GM19099 (cell line): ENCODE results near the gene YIF1A.

Experiments
- POLR2A ChIP-seq: IDR thresholded peaks from 3 replicates; pipeline ENCODE4 v1.6.1; 2011; ENCODE audit warnings: low read depth; ENCODE audit not compliant: insufficient read length; ENCODE audit errors: extremely low read depth

The YIF1A gene

DNA sequence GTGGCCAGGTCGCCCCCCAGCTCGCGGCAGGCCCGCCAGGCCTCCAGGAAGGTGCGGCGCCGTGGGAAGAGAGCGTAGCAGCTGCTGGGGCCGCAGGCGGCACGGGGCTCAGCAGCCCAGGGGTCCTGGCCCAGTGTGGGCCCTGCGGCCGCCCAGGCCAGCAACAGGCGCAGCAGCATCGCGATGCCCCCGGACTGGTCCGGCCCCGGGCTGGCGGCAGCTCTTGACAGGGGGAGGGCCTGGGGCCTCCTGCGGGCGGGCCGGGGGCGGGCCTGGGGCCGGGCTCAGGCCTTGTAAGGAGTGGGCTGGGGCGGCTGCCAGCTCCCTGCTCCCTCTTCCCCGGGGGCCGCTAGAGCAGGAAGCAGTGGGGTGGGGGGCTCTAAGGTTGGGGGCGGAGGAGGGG lies 27.9 kb upstream of the YIF1A start, which contains the start of gene CD248:
CD248 (minus strand) TSS at position 196 of the 403 bp plus-strand sequence; CDS start at position 179, 17 bp downstream.
- TF ChIP-seq POLR2A, result no peak

- TF ChIP-seq POLR2A, result no peak
Observed at GRCh38 chr11:66315921-66316811, 27.2 kb upstream of the YIF1A start.

DNA sequence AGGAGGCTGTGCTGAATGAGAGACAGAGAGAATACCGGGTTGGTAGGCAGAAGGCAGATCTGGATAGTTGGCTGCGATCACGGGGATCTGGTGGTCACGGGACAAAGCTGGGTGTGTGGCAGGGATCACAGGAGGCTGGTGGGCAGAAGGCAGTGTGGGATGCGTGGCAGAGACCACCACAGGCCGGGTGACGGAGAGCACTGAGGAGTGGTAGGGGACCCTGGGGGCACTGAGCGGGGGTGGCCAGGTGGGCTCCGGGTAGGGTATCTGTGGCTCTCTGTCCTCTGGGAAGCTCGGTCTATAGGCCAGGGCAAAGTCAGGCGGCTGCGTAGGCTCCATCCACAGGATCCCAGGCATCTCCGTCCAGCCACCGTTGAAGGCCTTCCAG lies 26.5 kb upstream of the YIF1A start:
- no peak for TF ChIP-seq POLR2A

DNA sequence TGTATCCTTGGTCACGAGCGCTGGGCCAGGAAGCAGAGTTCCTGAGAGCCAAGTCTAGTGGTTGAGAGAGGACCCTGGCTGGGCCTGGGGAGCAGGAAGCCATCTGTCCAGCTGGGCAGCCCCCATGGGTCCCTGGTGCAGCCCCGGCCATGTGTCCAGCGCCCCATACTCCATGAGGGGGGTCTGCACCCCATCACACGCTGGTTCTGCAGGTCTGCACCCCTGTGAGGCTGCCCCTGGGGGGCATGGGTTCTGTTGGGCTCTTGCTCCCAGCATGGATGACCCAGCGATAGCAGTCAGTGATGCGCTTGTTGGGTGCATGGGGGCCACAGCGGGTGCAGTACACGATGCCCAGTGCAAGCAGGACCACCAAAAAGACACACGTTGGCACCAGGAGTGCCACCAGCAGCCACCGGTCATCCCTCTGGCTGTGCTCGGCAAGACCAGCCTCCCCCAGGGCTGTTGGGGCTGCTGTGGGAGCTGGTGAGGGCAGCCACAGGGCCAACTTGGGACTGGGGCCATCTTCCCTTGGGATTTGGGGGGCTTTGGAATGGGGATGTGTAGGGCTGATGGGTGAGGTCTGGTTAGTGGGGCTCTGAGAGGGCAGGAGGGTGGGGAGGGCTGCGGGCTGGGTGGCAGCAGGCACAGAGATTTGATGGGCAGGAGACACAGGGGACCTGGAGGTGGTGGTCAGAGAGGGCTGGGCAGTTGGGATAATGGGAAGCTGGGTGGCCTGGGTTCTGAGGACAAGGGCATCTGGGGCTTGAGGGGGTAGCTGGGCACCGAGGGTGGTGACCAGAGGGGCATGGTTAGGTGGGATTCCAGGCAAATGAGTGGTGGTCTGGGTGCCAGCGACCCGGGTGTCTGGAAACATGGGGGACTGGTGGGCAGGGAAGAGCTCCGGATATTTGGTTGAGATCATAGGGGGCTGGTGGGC lies 25.9 kb upstream of the YIF1A start:
- no peak for TF ChIP-seq POLR2A

DNA sequence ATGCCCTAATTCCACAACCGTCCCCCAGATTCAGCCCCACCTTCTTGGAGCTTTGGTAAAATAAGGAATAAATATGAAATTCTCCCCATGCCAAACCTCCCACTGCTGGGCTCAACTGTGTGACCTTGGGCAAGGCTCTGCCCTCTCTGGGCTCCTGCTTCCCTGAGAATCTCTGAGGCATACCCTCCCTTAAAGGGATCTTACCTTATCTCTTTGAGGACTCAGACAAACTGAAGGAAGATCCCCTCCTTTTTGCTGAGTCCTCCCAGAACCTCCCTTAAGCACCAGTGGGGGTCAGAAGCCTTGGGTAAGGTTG lies 25.2 kb upstream of the YIF1A start:
- TF ChIP-seq POLR2A, result no peak

GRCh38 chr11:66313321-66314185 lies 24.6 kb upstream of the YIF1A start:
- TF ChIP-seq POLR2A, result no peak

DNA sequence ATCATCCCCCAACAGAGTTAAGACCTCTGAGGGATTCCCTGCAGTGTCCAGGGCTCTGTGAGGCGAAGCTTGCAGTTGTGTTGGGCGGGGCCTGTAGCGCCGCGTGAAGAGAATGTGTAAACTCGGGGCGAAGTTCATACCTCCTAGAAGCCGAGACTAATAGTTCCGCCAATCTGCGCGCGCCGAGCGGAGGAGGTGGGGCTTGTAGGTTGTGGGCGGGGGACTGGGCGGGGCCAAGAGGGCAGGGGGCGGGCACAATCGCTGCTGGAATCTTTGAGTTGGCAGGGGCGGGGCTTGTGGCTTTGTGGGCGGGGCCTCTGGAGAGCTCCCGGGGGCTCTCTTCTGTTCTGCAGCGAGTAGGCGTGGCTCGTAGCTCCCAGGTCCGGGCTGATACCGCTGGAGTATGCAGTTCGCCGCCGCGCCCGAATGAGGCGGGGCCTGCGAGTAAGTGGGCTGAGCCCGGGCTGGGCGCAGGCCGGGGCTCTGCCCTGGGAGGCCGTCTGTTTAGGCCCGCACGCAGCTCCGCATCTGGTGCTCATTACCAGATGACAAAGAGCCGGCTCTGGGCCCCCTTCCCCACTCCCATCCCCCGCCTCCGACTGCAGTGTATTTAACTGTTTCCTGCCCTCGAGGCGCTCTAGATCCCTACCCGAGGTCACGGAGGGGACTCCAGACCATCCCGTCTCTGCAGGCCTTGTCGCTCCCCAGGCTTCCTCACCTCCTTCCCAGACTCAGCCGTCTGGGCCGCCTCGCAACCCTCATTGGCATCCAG lies 23.8 kb upstream of the YIF1A start:
- peak; percentile 31 for TF ChIP-seq POLR2A

- TF ChIP-seq POLR2A, result no peak
Observed at GRCh38 chr11:66311965-66312548, 23.1 kb upstream of the YIF1A start.

DNA sequence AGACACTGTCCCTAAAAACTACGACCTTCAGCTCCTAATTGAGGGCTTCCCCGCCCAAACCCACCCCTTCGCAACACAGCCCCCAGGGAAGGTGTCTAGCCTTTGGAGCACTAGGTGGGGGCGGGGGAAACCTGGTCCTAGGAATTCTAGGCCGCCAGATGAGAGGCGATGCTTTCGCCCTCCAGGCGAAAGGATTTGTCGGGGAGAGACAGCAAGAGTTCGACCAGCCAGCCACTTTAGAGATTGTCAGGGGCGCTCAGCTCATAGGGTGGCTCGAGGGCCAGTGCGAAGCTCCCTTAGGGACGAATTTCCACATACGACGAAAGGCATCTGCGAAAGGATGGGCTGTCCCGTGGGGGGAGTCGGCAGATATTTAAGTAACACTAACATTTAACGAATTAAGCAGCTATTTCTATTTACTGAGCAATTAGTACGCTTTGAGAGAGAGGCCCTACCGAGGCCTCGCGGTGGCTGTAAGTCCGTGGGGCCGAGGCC lies 22.6 kb upstream of the YIF1A start:
- no peak for TF ChIP-seq POLR2A

GRCh38 chr11:66310324-66310723 lies 21.4 kb upstream of the YIF1A start:
- TF ChIP-seq POLR2A, result no peak

DNA sequence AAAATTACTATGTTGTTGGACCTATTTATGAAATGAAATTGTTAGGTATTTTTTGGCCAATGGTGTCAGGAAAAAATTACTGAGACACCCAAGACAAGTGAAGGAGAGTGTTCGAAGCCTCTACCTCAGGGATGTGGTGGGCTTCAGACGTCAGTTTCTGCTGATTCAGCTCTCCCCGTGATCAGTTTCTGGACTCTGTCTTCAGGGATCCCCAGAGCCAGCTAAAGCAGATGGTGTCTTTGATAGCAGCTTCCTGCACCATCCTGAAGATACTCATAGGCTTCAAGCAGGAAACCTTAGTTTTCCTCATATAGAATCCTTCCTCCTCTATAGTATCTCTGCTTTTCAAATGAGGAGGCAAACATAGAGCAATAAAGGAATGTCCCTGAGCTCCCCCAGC lies 20.5 kb upstream of the YIF1A start:
- no peak for TF ChIP-seq POLR2A

- TF ChIP-seq POLR2A, result no peak
Observed at GRCh38 chr11:66302656-66303055, 13.7 kb upstream of the YIF1A start.

GRCh38 chr11:66299186-66299585 lies 10.2 kb upstream of the YIF1A start:
- TF ChIP-seq POLR2A, result no peak
